ENCODE data around the gene ABCC10. TPM values are rescaled to one million over a fixed set of nuclear protein-coding genes. Genes with fewer than 3 reads are reported as not detected.
"Not testable (repeated sequence)": the region's sequence is repeated elsewhere in the genome, so short reads cannot be mapped to it uniquely, and the experiment has no call there.

The ABCC10 gene
- polyA plus RNA-seq, 3 donors: 7.6 to 32.8 (median 10.2) TPM

DNA sequence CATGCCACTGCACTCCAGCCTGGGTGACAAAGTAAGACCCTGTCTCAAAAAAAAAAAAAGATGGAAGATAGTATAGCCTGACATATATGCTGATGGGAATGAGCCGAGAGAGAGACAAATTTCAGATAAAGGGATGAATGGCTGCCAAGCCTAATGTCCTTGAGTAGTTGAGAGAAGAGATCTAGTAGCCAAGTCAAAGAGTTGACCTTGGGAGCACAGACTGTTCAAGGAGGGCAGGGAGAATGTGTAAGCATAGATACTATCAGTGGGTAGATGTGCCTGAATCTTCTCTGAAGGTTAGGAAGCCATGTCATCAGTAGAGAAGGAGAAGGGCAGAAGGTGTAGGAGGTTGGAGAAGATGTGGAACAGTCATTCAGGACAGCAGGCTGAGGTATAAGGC is 20.0 kb upstream of the ABCC10 start:
- H3K27me3 ChIP-seq (ENCODE audit: control insufficient read depth in 2 of 2, insufficient read depth in 2 of 2, low read length in 2 of 2): peaks cover 4 to 10% of the 10 kb centered on the region in 2 donors
- TF ChIP-seq CTCF (IDR thresholded peaks at IDR 0.05): no peak
- Mint-ChIP-seq H3K4me3 (no peak overlapping the region), H3K4me1 (no peaks in the 10 kb centered on the region), H3K27me3 (ENCODE audit: low read depth in 3 of 3) (peaks cover 9 to 24% (median 11%) of the 10 kb centered on the region in 3 donors), H3K36me3 (no peaks in the 10 kb centered on the region), H3K9me3 (peaks cover 0 to 8% (median 5%) of the 10 kb centered on the region in 7 donors), H3K27ac (no peak overlapping the region)
- H3K9ac ChIP-seq (ENCODE audit: insufficient read depth, low read length, poor library complexity, severe bottlenecking): no peak overlapping the region
- H4K20me1 ChIP-seq (ENCODE audit: insufficient read depth, low read length): no peaks in the 10 kb centered on the region
- H3K27ac ChIP-seq (ENCODE audit: low read depth in 1 of 2, low read length in 2 of 2): no peak overlapping the region
- no peak overlapping the region for H3K4me2 ChIP-seq (replicated peaks; ENCODE audit: extremely low read depth, low read length, poor library complexity, severe bottlenecking)
- no peaks in the 10 kb centered on the region for H3K36me3 ChIP-seq (replicated peaks in 1 of 2; ENCODE audit: control insufficient read depth in 1 of 2, insufficient read depth in 2 of 2, low read length in 2 of 2)
- H3K4me1 ChIP-seq (ENCODE audit: control insufficient read depth in 1 of 2, insufficient read depth in 2 of 2, low read length in 2 of 2): no peaks in the 10 kb centered on the region
- H3K4me3 ChIP-seq (replicated peaks in 1 of 3; ENCODE audit: low read depth in 2 of 3, low read length in 3 of 3): no peak overlapping the region
- DNase-seq: no peak
- 100% methylated on average over 1 of the region's 1 CpG for WGBS (ENCODE audit: insufficient coverage)
- no peaks in the 10 kb centered on the region for H3K79me2 ChIP-seq (ENCODE audit: insufficient read depth, low read length)
- intact Hi-C loops (cut with micrococcal nuclease): no loop called here
- peaks cover 0 to under 1% of the 10 kb centered on the region in 2 donors for H3K9me3 ChIP-seq (replicated peaks in 1 of 2; ENCODE audit: control insufficient read depth in 1 of 2, insufficient read depth in 1 of 2, low read length in 2 of 2)
- no peak overlapping the region for H2AFZ ChIP-seq (ENCODE audit: insufficient read depth, low read depth, low read length, poor library complexity, severe bottlenecking)

DNA sequence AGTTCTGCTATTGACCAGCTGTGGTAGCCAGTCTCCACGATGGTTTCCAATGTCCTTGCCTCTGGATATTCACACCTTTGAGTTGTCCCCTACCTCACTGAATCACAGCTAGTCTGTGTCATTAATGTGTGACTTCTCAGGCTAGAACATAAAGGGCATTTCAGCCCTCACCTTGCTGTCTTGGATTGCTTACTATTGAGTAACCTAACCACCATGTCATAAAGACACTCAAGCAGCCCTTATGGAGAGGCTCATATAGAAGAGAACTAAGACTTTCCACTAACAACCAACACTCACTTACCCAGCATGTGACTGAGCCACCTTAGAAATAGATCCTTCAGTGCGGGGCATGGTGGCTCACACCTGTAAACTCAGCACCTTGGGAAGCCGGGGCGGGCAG is 19.1 kb upstream of the ABCC10 start:
- peaks cover 0 to 16% (median 11%) of the 10 kb centered on the region in 7 donors for H3K9me3 Mint-ChIP-seq
- H3K9ac ChIP-seq (ENCODE audit: insufficient read depth, low read length, poor library complexity, severe bottlenecking): no peak overlapping the region
- H2AFZ ChIP-seq (ENCODE audit: insufficient read depth, low read depth, low read length, poor library complexity, severe bottlenecking): no peak overlapping the region
- H3K27ac Mint-ChIP-seq: no peak overlapping the region
- DNase-seq: no peak
- intact Hi-C loops (cut with micrococcal nuclease): no loop called here
- H3K4me2 ChIP-seq (replicated peaks; ENCODE audit: extremely low read depth, low read length, poor library complexity, severe bottlenecking): no peak overlapping the region
- no peaks in the 10 kb centered on the region for H3K36me3 ChIP-seq (replicated peaks in 1 of 2; ENCODE audit: control insufficient read depth in 1 of 2, insufficient read depth in 2 of 2, low read length in 2 of 2)
- H3K4me1 Mint-ChIP-seq: no peaks in the 10 kb centered on the region
- no peak overlapping the region for H3K4me3 ChIP-seq (replicated peaks in 1 of 3; ENCODE audit: low read depth in 2 of 3, low read length in 3 of 3)
- H3K27me3 Mint-ChIP-seq (ENCODE audit: low read depth in 3 of 3): peaks cover 11 to 23% (median 12%) of the 10 kb centered on the region in 3 donors
- no peaks in the 10 kb centered on the region for H3K4me1 ChIP-seq (ENCODE audit: control insufficient read depth in 1 of 2, insufficient read depth in 2 of 2, low read length in 2 of 2)
- 98% methylated on average over 4 of the region's 4 CpGs for WGBS (ENCODE audit: insufficient coverage)
- no peaks in the 10 kb centered on the region for H4K20me1 ChIP-seq (ENCODE audit: insufficient read depth, low read length)
- H3K27me3 ChIP-seq (ENCODE audit: control insufficient read depth in 2 of 2, insufficient read depth in 2 of 2, low read length in 2 of 2): peaks cover 4 to 10% of the 10 kb centered on the region in 2 donors
- no peaks in the 10 kb centered on the region for H3K79me2 ChIP-seq (ENCODE audit: insufficient read depth, low read length)
- H3K9me3 ChIP-seq (replicated peaks in 1 of 2; ENCODE audit: control insufficient read depth in 1 of 2, insufficient read depth in 1 of 2, low read length in 2 of 2): peaks cover 0 to 10% of the 10 kb centered on the region in 2 donors
- TF ChIP-seq CTCF (IDR thresholded peaks at IDR 0.05): no peak
- H3K4me3 Mint-ChIP-seq: no peak overlapping the region
- no peak overlapping the region for H3K27ac ChIP-seq (ENCODE audit: low read depth in 1 of 2, low read length in 2 of 2)
- no peaks in the 10 kb centered on the region for H3K36me3 Mint-ChIP-seq

GRCh38 chr6:43410776-43411175 is 16.6 kb upstream of the ABCC10 start:
- Mint-ChIP-seq H3K27me3 (ENCODE audit: low read depth in 3 of 3) (peaks cover 9 to 17% (median 9%) of the 10 kb centered on the region in 3 donors), H3K9me3 (peaks cover 0 to 18% (median 14%) of the 10 kb centered on the region in 7 donors)
- H3K4me3 ChIP-seq (replicated peaks in 1 of 3; ENCODE audit: low read depth in 2 of 3, low read length in 3 of 3); H3K79me2 ChIP-seq (ENCODE audit: insufficient read depth, low read length); H4K20me1 ChIP-seq (ENCODE audit: insufficient read depth, low read length); H3K27me3 ChIP-seq (ENCODE audit: control insufficient read depth in 2 of 2, insufficient read depth in 2 of 2, low read length in 2 of 2); intact Hi-C loops (cut with micrococcal nuclease); H3K27ac Mint-ChIP-seq; H3K36me3 ChIP-seq (replicated peaks in 1 of 2; ENCODE audit: control insufficient read depth in 1 of 2, insufficient read depth in 2 of 2, low read length in 2 of 2); H2AFZ ChIP-seq (ENCODE audit: insufficient read depth, low read depth, low read length, poor library complexity, severe bottlenecking); H3K4me3 Mint-ChIP-seq; H3K4me2 ChIP-seq (replicated peaks; ENCODE audit: extremely low read depth, low read length, poor library complexity, severe bottlenecking); H3K27ac ChIP-seq (ENCODE audit: low read depth in 1 of 2, low read length in 2 of 2); H3K4me1 ChIP-seq (ENCODE audit: control insufficient read depth in 1 of 2, insufficient read depth in 2 of 2, low read length in 2 of 2); H3K9ac ChIP-seq (ENCODE audit: insufficient read depth, low read length, poor library complexity, severe bottlenecking); H3K36me3 Mint-ChIP-seq; H3K4me1 Mint-ChIP-seq; DNase-seq: not testable (repeated sequence)
- WGBS (ENCODE audit: insufficient coverage): no CpG with 5 or more reads among the region's 1 CpG
- peaks cover 0 to 15% of the 10 kb centered on the region in 2 donors for H3K9me3 ChIP-seq (replicated peaks in 1 of 2; ENCODE audit: control insufficient read depth in 1 of 2, insufficient read depth in 1 of 2, low read length in 2 of 2)
